ENCODE measurements around the gene USP32.
"Not testable (repeated sequence)": the region's sequence is repeated elsewhere in the genome, so short reads cannot be mapped to it uniquely, and the experiment has no call there.

The USP32 gene

GRCh38 chr17:60401819-60402218, 9.9 kb upstream of the USP32 start:
- DNase-seq: no peak

- DNase-seq: no peak
Measured at GRCh38 chr17:60398227-60398959, 6.5 kb upstream of the USP32 start.

- no peak for DNase-seq
Measured at GRCh38 chr17:60396412-60396811, 4.5 kb upstream of the USP32 start.

GRCh38 chr17:60395508-60396065, 3.7 kb upstream of the USP32 start:
- no peak for DNase-seq

- DNase-seq: no peak
Measured at GRCh38 chr17:60393840-60394723, 2.1 kb upstream of the USP32 start.

- DNase-seq: peak; percentile 62
Measured at GRCh38 chr17:60392845-60393702, 1.1 kb upstream of the USP32 start.

GRCh38 chr17:60391471-60392041, 377 bp downstream of the USP32 start:
- peak; percentile 73 for DNase-seq

GRCh38 chr17:60390925-60391470, 935 bp downstream of the USP32 start:
- DNase-seq: peak; percentile 35

GRCh38 chr17:60390186-60390585, 1.7 kb downstream of the USP32 start:
- no peak for DNase-seq

- DNase-seq: no peak
Measured at GRCh38 chr17:60388742-60389141, 3.2 kb downstream of the USP32 start.

GRCh38 chr17:60387666-60388065, 4.3 kb downstream of the USP32 start:
- no peak for DNase-seq

GRCh38 chr17:60386147-60387058, 5.5 kb downstream of the USP32 start:
- no peak for DNase-seq

GRCh38 chr17:60384921-60385320, 7.0 kb downstream of the USP32 start:
- DNase-seq: not testable (repeated sequence)

GRCh38 chr17:60383379-60383778, 8.6 kb downstream of the USP32 start:
- peak; percentile 70 for DNase-seq

- no peak for DNase-seq
Measured at GRCh38 chr17:60381958-60382357, 10.0 kb downstream of the USP32 start.

- DNase-seq: not testable (repeated sequence)
Measured at GRCh38 chr17:60379461-60379860, 12.5 kb downstream of the USP32 start.

- not testable (repeated sequence) for DNase-seq
Measured at GRCh38 chr17:60378187-60378586, 13.7 kb downstream of the USP32 start.

GRCh38 chr17:60372790-60373483, 19.0 kb downstream of the USP32 start:
- no peak for DNase-seq

GRCh38 chr17:60371818-60372510, 20.0 kb downstream of the USP32 start:
- no peak for DNase-seq

GRCh38 chr17:60371416-60371815, 20.5 kb downstream of the USP32 start:
- DNase-seq: no peak

Measured in NCI-H1105 treated with DMSO at 0.1 percent for 48 hours (cell line).